ENCODE measurements around the gene PANX1. TPM values are rescaled to one million over a fixed set of nuclear protein-coding genes. Genes with fewer than 3 reads are reported as not detected.

PANX1 gene
- total RNA-seq, 1 experiment from 2014 or later, result 37.5 TPM

GRCh38 chr11:94132152-94132558, 3.5 kb downstream of the PANX1 start:
- Histone ChIP-seq H2AK5ac (ENCODE audit: insufficient read length, low read length) (no peak overlapping the region), H3K4ac (ENCODE audit: low read depth, low read length) (no peak overlapping the region), H3K14ac (ENCODE audit: insufficient read depth, low read length) (no peak overlapping the region), H3K79me2 (ENCODE audit: insufficient read depth, low read length) (peaks cover 62% of the 10 kb centered on the region), H2BK15ac (ENCODE audit: low read depth, low read length) (no peak overlapping the region), H4K20me1 (ENCODE audit: control insufficient read depth, insufficient read depth, insufficient read length) (no peaks in the 10 kb centered on the region), H2BK12ac (ENCODE audit: insufficient read length, low read depth, low read length) (no peak overlapping the region), H3K18ac (ENCODE audit: insufficient read length, low read depth, low read length) (no peak overlapping the region), H4K8ac (replicated peaks; ENCODE audit: insufficient read length, low read depth, low read length) (no peak overlapping the region), H3T11ph (ENCODE audit: low read length) (no peak overlapping the region), H3K27me3 (ENCODE audit: insufficient read depth, low read length) (no peaks in the 10 kb centered on the region), H3K9ac (ENCODE audit: extremely low read depth, insufficient read length, low read length) (no peak overlapping the region), H4K5ac (ENCODE audit: insufficient read length, low read depth, low read length) (no peak overlapping the region), H3K4me2 (ENCODE audit: insufficient read depth, insufficient read length, low read length) (no peak overlapping the region), H2BK120ac (ENCODE audit: low read depth, low read length, poor library complexity, severe bottlenecking) (no peak overlapping the region), H3K9me3 (ENCODE audit: control insufficient read depth, low read depth, low read length) (no peaks in the 10 kb centered on the region), H3K56ac (ENCODE audit: insufficient read length, low read depth, low read length) (no peak overlapping the region), H3K23me2 (ENCODE audit: insufficient read length, low read depth, low read length, poor library complexity, severe bottlenecking) (peaks cover 22% of the 10 kb centered on the region), H2AFZ (ENCODE audit: low read length) (no peak overlapping the region), H3K23ac (ENCODE audit: insufficient read length, low read depth, low read length) (no peak overlapping the region), H3K27ac (ENCODE audit: insufficient read length, low read depth, low read length) (no peak overlapping the region), H2BK5ac (ENCODE audit: insufficient read length, low read length) (no peak overlapping the region), H3K4me1 (ENCODE audit: insufficient read depth, low read length) (peaks cover 16% of the 10 kb centered on the region; the same call in 1 of the 2 replicates), H3K79me1 (ENCODE audit: insufficient read depth, low read depth, low read length, poor library complexity, severe bottlenecking) (peaks cover 4% of the 10 kb centered on the region), H2BK20ac (ENCODE audit: low read depth, low read length, poor library complexity, severe bottlenecking) (no peak overlapping the region), H4K91ac (ENCODE audit: insufficient read length, low read depth, low read length) (no peak overlapping the region)
- no peaks in the 10 kb centered on the region; the same call in 1 of the 2 replicates for H3K27me3 Mint-ChIP-seq (ENCODE audit: low read depth)
- DNase-seq, result no peak
- no peaks in the 10 kb centered on the region; a peak in 1 of 5 replicates for H3K9me3 Mint-ChIP-seq
- no peak overlapping the region for H3K4me3 Mint-ChIP-seq
- peaks cover 45 to 47% of the 10 kb centered on the region in 2 experiments for H3K4me1 Mint-ChIP-seq
- no peak for TF ChIP-seq CTCF (conservative IDR thresholded peaks at IDR 0.05)
- no peak overlapping the region for H3K27ac Mint-ChIP-seq
- H3K36me3 Mint-ChIP-seq (ENCODE audit: insufficient read depth in 1 of 3, low read depth in 3 of 3), result peaks cover 6 to 14% (median 12%) of the 10 kb centered on the region in 3 experiments; a peak in 6 of 7 replicates
- WGBS (ENCODE audit: extremely low coverage, insufficient read length, low lambda C conversion rate), result no CpG with 5 or more reads among the region's 5 CpGs

All from H9 (cell line).